C1 segment of cervical spinal cord (tissue), 14 donors: Measurements from ENCODE around the gene MTARC2.

Experiments used
- DNase-seq, 14 donors: peaks; one replicate each; lab custom pipeline; 2025; lab: John Stamatoyannopoulos, UW

Gene MTARC2

GRCh38 chr1:220798338-220798737 lies 50.2 kb downstream of the MTARC2 start:
- no peak for DNase-seq

- DNase-seq = no peak
These were observed 52.1 kb downstream of the MTARC2 start for GRCh38 chr1:220800262-220800661.

GRCh38 chr1:220803401-220804201 lies 55.5 kb downstream of the MTARC2 start:
- DNase-seq = peak in 1 of 14 donors; percentile 12

- DNase-seq = no peak
These were observed 56.1 kb downstream of the MTARC2 start for GRCh38 chr1:220804202-220804586.

- DNase-seq = no peak
These were observed 58.3 kb downstream of the MTARC2 start for GRCh38 chr1:220806408-220806807.

GRCh38 chr1:220807726-220808125 lies 59.6 kb downstream of the MTARC2 start:
- no peak for DNase-seq

- peak in 2 of 14 donors; percentile 10 to 26 for DNase-seq
These were observed 60.4 kb downstream of the MTARC2 start for GRCh38 chr1:220808345-220809186.

- no peak for DNase-seq
These were observed 61.0 kb downstream of the MTARC2 start for GRCh38 chr1:220809187-220809550.

- DNase-seq = no peak
These were observed 61.6 kb downstream of the MTARC2 start for GRCh38 chr1:220809704-220810103.

GRCh38 chr1:220810179-220810653 lies 62.1 kb downstream of the MTARC2 start:
- DNase-seq = peak in 1 of 14 donors; percentile 28

- DNase-seq = no peak
These were observed 62.8 kb downstream of the MTARC2 start for GRCh38 chr1:220810963-220811362.

GRCh38 chr1:220811695-220812094 lies 63.6 kb downstream of the MTARC2 start:
- no peak for DNase-seq

GRCh38 chr1:220812308-220812707 lies 64.2 kb downstream of the MTARC2 start:
- no peak for DNase-seq

GRCh38 chr1:220813013-220813412 lies 64.9 kb downstream of the MTARC2 start:
- no peak for DNase-seq

- no peak for DNase-seq
These were observed 67.3 kb downstream of the MTARC2 start for GRCh38 chr1:220815409-220815808.

- no peak for DNase-seq
These were observed 69.8 kb downstream of the MTARC2 start for GRCh38 chr1:220817907-220818306.

GRCh38 chr1:220818421-220819173 lies 70.5 kb downstream of the MTARC2 start:
- DNase-seq = no peak

- no peak for DNase-seq
These were observed 71.4 kb downstream of the MTARC2 start for GRCh38 chr1:220819467-220820026.

- DNase-seq = no peak
These were observed 76.2 kb downstream of the MTARC2 start for GRCh38 chr1:220824031-220824989.

GRCh38 chr1:220825819-220826551 lies 77.9 kb downstream of the MTARC2 start:
- no peak for DNase-seq
